H9 (cell line): ENCODE results near the gene DENND6A. TPM values are rescaled to one million over a fixed set of nuclear protein-coding genes. Genes with fewer than 3 reads are reported as not detected.

Source experiments
- DNase-seq: peaks from one replicate; pipeline ENCODE4 v3.0.0-alpha.2; 2017
- H2AFZ ChIP-seq: one replicate; pipeline ENCODE4 v1.6.1; 2013; ENCODE audit warnings: mild to moderate bottlenecking, low read length, control low read depth, moderate library complexity
- H2AK5ac ChIP-seq: 2 replicates; pipeline ENCODE4 v1.6.1; 2013; ENCODE audit warnings: low read length, control low read depth, mixed read lengths; ENCODE audit not compliant: insufficient read length
- H2BK120ac ChIP-seq: one replicate; pipeline ENCODE4 v1.6.1; 2013; ENCODE audit warnings: low read depth, mild to moderate bottlenecking, low read length, control low read depth, inconsistent platforms; ENCODE audit not compliant: poor library complexity, severe bottlenecking
- H2BK12ac ChIP-seq: 2 replicates; pipeline ENCODE4 v1.6.1; 2013; ENCODE audit warnings: low read length, control low read depth, mixed read lengths, low read depth; ENCODE audit not compliant: insufficient read length
- H2BK15ac ChIP-seq: 2 replicates; pipeline ENCODE4 v1.6.1; 2013; ENCODE audit warnings: low read depth, low read length, control low read depth
- H2BK20ac ChIP-seq: one replicate; pipeline ENCODE4 v1.6.1; 2013; ENCODE audit warnings: low read depth, mild to moderate bottlenecking, low read length, control low read depth, inconsistent platforms; ENCODE audit not compliant: poor library complexity, severe bottlenecking
- H2BK5ac ChIP-seq: 2 replicates; pipeline ENCODE4 v1.6.1; 2013; ENCODE audit warnings: low read length, control low read depth, mixed read lengths; ENCODE audit not compliant: insufficient read length
- H3K14ac ChIP-seq: 2 replicates; pipeline ENCODE4 v1.6.1; 2013; ENCODE audit warnings: low read length, control low read depth; ENCODE audit not compliant: insufficient read depth
- H3K18ac ChIP-seq: 2 replicates; pipeline ENCODE4 v1.6.1; 2013; ENCODE audit warnings: low read depth, mild to moderate bottlenecking, mixed read lengths, low read length, control low read depth; ENCODE audit not compliant: insufficient read length
- H3K23ac ChIP-seq: 2 replicates; pipeline ENCODE4 v1.6.1; 2013; ENCODE audit warnings: low read length, control low read depth, mixed read lengths, low read depth; ENCODE audit not compliant: insufficient read length
- H3K23me2 ChIP-seq: 2 replicates; pipeline ENCODE4 v1.6.1; 2013; ENCODE audit warnings: low read depth, mild to moderate bottlenecking, mixed read lengths, low read length, control low read depth; ENCODE audit not compliant: insufficient read length, poor library complexity, severe bottlenecking
- H3K27ac ChIP-seq: 2 replicates; pipeline ENCODE4 v1.5.1; 2013; ENCODE audit warnings: low read length, control low read depth, mixed read lengths, low read depth; ENCODE audit not compliant: insufficient read length
- H3K27me3 ChIP-seq: 2 replicates; pipeline ENCODE4 v1.6.1; 2013; ENCODE audit warnings: low read length, control low read depth, inconsistent platforms; ENCODE audit not compliant: insufficient read depth
- H3K4ac ChIP-seq: 2 replicates; pipeline ENCODE4 v1.6.1; 2013; ENCODE audit warnings: low read depth, mild to moderate bottlenecking, control low read depth, inconsistent platforms, low read length, moderate library complexity
- H3K4me1 ChIP-seq: 2 replicates; pipeline ENCODE4 v1.6.1; 2013; ENCODE audit warnings: low read length, control low read depth, inconsistent platforms; ENCODE audit not compliant: insufficient read depth
- H3K4me2 ChIP-seq: 2 replicates; pipeline ENCODE4 v1.6.1; 2013; ENCODE audit warnings: low read length, control low read depth, mixed read lengths; ENCODE audit not compliant: insufficient read length, insufficient read depth
- H3K56ac ChIP-seq: 2 replicates; pipeline ENCODE4 v1.6.1; 2013; ENCODE audit warnings: low read depth, mild to moderate bottlenecking, mixed read lengths, low read length, control low read depth; ENCODE audit not compliant: insufficient read length
- H3K79me1 ChIP-seq: 2 replicates; pipeline ENCODE4 v1.6.1; 2013; ENCODE audit warnings: low read depth, mild to moderate bottlenecking, moderate library complexity, low read length, control low read depth, inconsistent platforms; ENCODE audit not compliant: insufficient read depth, poor library complexity, severe bottlenecking
- H3K79me2 ChIP-seq: 2 replicates; pipeline ENCODE4 v1.6.1; 2013; ENCODE audit warnings: low read length, control low read depth, inconsistent platforms; ENCODE audit not compliant: insufficient read depth
- H3K9ac ChIP-seq: 2 replicates; pipeline ENCODE4 v1.6.1; 2013; ENCODE audit warnings: low read length, control low read depth, mixed read lengths; ENCODE audit not compliant: insufficient read length; ENCODE audit errors: extremely low read depth
- H3K9me3 ChIP-seq: one replicate; pipeline ENCODE4 v1.6.1; 2013; ENCODE audit warnings: low read depth, low read length, inconsistent platforms; ENCODE audit not compliant: control insufficient read depth
- H3T11ph ChIP-seq: one replicate; pipeline ENCODE4 v1.6.1; 2013; ENCODE audit warnings: mild to moderate bottlenecking, low read length, control low read depth, inconsistent platforms
- H4K20me1 ChIP-seq: one replicate; pipeline ENCODE4 v1.6.1; 2013; ENCODE audit not compliant: control insufficient read depth, insufficient read length, insufficient read depth
- H4K5ac ChIP-seq: 2 replicates; pipeline ENCODE4 v1.6.1; 2013; ENCODE audit warnings: low read depth, mild to moderate bottlenecking, mixed read lengths, low read length, control low read depth; ENCODE audit not compliant: insufficient read length
- H4K8ac ChIP-seq: replicated peaks from 2 replicates; pipeline ENCODE4 v1.6.1; 2013; ENCODE audit warnings: low read length, control low read depth, mixed read lengths, low read depth; ENCODE audit not compliant: insufficient read length
- H4K91ac ChIP-seq: 2 replicates; pipeline ENCODE4 v1.6.1; 2013; ENCODE audit warnings: low read depth, mild to moderate bottlenecking, moderate library complexity, mixed read lengths, low read length, control low read depth; ENCODE audit not compliant: insufficient read length
- H3K27ac Mint-ChIP-seq, 3 experiments: 2 replicates in 2 of 3; 3 replicates in 1 of 3; pipeline ENCODE4 v1.8.0; 2020 to 2021; ENCODE audit warnings: mixed read lengths in 3 of 3, mild to moderate bottlenecking in 1 of 3, moderate library complexity in 1 of 3
- H3K27me3 Mint-ChIP-seq: 2 replicates; pipeline ENCODE4 v1.8.0; 2021; ENCODE audit warnings: low read depth, mild to moderate bottlenecking, moderate library complexity, mixed read lengths
- H3K36me3 Mint-ChIP-seq, 3 experiments: 2 replicates in 2 of 3; 3 replicates in 1 of 3; pipeline ENCODE4 v1.8.0; 2020 to 2021; ENCODE audit warnings: low read depth in 3 of 3, mixed read lengths in 3 of 3; ENCODE audit not compliant: insufficient read depth in 1 of 3
- H3K4me1 Mint-ChIP-seq, 2 experiments: 2 replicates each; pipeline ENCODE4 v1.8.0; 2020; ENCODE audit warnings: mixed read lengths in 2 of 2
- H3K4me3 Mint-ChIP-seq, 2 experiments: 2 replicates in 1 of 2; 3 replicates in 1 of 2; pipeline ENCODE4 v1.8.0; 2020 to 2021; ENCODE audit warnings: mild to moderate bottlenecking in 2 of 2, mixed read lengths in 2 of 2, moderate library complexity in 1 of 2
- H3K9me3 Mint-ChIP-seq, 2 experiments: 2 replicates in 1 of 2; 3 replicates in 1 of 2; pipeline ENCODE4 v1.8.0; 2020; ENCODE audit warnings: mild to moderate bottlenecking in 2 of 2, mixed read lengths in 2 of 2, moderate library complexity in 1 of 2
- WGBS: extraction: QIAGEN DNeasy Blood & Tissue Kit; methylation state at CpG from one replicate; pipeline ENCODE4 v1.1.7; 2013; ENCODE audit warnings: missing lambda C conversion rate, low lambda C conversion rate, mixed read lengths; ENCODE audit not compliant: insufficient read length; ENCODE audit errors: extremely low coverage; 5-methylcytosine and 5-hydroxymethylcytosine counted together
- total RNA-seq: library from RNA; stranded (reverse); gene quantifications from 2 replicates; pipeline ENCODE4 v1.2.1, GENCODE V29; 2021
- TF ChIP-seq, protein P1 (sequence below): fragments of 200-600 bp; sonication (generic); conservative IDR thresholded peaks from 3 replicates; pipeline ENCODE4 v1.8.0; 2021; ENCODE audit warnings: antibody characterized with exemption, mild to moderate bottlenecking

The DENND6A gene
- total RNA-seq, 1 experiment from 2014 or later: 13.2 TPM

DNA sequence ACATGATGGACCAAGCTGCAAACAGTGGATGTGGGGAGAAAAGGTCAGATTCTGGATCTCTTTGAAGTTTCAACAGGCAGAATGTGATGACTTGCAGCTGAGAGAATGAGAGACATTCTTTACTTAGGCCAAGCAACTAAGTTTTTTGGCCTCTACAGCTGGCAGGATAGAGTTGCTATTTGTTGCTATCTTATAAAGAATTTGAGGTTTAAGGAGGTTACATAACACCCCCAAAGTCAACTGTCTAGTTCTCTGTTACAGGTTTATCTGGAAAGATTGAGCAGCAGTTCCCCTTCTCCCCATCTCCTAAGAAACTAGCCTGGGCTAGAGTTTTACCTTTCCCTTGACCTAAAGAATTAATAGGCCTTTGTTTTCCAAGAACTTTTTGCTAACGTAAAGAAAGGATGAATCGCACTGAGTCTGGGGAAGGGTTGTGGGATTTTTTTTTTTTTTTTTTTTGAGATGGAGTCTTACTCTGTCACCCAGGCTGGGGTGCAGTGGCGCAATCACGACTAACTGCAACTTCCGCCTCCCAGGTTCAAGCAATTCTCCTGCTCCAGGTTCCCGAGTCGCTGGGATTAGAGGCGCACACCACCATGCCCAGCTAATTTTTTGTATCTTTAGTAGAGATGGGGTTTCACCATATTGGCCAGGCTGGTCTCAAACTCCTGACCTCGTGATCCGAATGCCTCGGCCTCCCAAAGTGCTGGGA lies 36.6 kb upstream of the DENND6A start:
- H2BK5ac ChIP-seq: no peak overlapping the region
- H3K27ac ChIP-seq: no peak overlapping the region
- H2BK12ac ChIP-seq: no peak overlapping the region
- no peaks in the 10 kb centered on the region for H3K79me1 ChIP-seq
- no peak overlapping the region for H3K14ac ChIP-seq
- TF ChIP-seq, protein P1, sequence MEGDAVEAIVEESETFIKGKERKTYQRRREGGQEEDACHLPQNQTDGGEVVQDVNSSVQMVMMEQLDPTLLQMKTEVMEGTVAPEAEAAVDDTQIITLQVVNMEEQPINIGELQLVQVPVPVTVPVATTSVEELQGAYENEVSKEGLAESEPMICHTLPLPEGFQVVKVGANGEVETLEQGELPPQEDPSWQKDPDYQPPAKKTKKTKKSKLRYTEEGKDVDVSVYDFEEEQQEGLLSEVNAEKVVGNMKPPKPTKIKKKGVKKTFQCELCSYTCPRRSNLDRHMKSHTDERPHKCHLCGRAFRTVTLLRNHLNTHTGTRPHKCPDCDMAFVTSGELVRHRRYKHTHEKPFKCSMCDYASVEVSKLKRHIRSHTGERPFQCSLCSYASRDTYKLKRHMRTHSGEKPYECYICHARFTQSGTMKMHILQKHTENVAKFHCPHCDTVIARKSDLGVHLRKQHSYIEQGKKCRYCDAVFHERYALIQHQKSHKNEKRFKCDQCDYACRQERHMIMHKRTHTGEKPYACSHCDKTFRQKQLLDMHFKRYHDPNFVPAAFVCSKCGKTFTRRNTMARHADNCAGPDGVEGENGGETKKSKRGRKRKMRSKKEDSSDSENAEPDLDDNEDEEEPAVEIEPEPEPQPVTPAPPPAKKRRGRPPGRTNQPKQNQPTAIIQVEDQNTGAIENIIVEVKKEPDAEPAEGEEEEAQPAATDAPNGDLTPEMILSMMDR: no peak
- H3K56ac ChIP-seq: no peak overlapping the region
- H2AFZ ChIP-seq: no peak overlapping the region
- Mint-ChIP-seq H3K9me3 (no peaks in the 10 kb centered on the region; a peak in 1 of 5 replicates), H3K4me1 (0 out of 4 replicates have a peak, but pooled peaks cover 0 to 3% of the 10 kb centered on the region in 2 experiments), H3K36me3 (no peaks in the 10 kb centered on the region), H3K27me3 (no peaks in the 10 kb centered on the region), H3K4me3 (no peak overlapping the region), H3K27ac (0 out of 7 replicates have a peak overlapping the region, but pooled peaks of 1 of the 3 experiments have one; percentile 27)
- H3K4ac ChIP-seq: no peak overlapping the region
- no peak overlapping the region for H3K9ac ChIP-seq
- H2BK15ac ChIP-seq: no peak overlapping the region
- WGBS: no CpG with 5 or more reads among the region's 11 CpGs
- H4K20me1 ChIP-seq: no peaks in the 10 kb centered on the region
- H3K79me2 ChIP-seq: no peaks in the 10 kb centered on the region
- H3K9me3 ChIP-seq: no peaks in the 10 kb centered on the region
- no peak overlapping the region for H2BK120ac ChIP-seq
- no peak overlapping the region for H2BK20ac ChIP-seq
- no peak overlapping the region for H4K8ac ChIP-seq
- H2AK5ac ChIP-seq: no peak overlapping the region
- H3K27me3 ChIP-seq: no peaks in the 10 kb centered on the region
- no peak for DNase-seq
- H4K5ac ChIP-seq: no peak overlapping the region
- no peaks in the 10 kb centered on the region for H3K4me1 ChIP-seq
- no peak overlapping the region for H3T11ph ChIP-seq
- no peak overlapping the region for H3K23ac ChIP-seq
- no peaks in the 10 kb centered on the region for H3K23me2 ChIP-seq
- no peak overlapping the region for H3K18ac ChIP-seq
- H3K4me2 ChIP-seq: no peak overlapping the region
- no peak overlapping the region for H4K91ac ChIP-seq
